H1 (cell line): Measurements from ENCODE around the gene KRTAP21-3. TPM values are rescaled to one million over a fixed set of nuclear protein-coding genes. Genes with fewer than 3 reads are reported as not detected.

ENCODE experiments used
- CTCF ChIA-PET: fragments of 300-600 bp; sonication (Branson Sonifier 250); formaldehyde crosslinking; loops from one replicate; lab custom pipeline; 2021; ENCODE audit not compliant: partially characterized antibody; lab: Charles Lee
- POLR2A ChIA-PET: fragments of 300-600 bp; sonication (Branson Sonifier 250); formaldehyde crosslinking; loops from one replicate; lab custom pipeline; 2021; ENCODE audit warnings: inconsistent platforms; ENCODE audit not compliant: partially characterized antibody; lab: Charles Lee
- DNase-seq, 2 experiments: peaks; one replicate each; pipeline versions ENCODE4 v3.0.0 to v3.0.0-alpha.2; 2010 to 2022; ENCODE audit warnings: low spot score in 2 of 2, low read depth in 1 of 2, mixed read lengths in 1 of 2
- FAIRE-seq: peaks from 2 replicates; lab custom pipeline; 2011; peaks lifted over from hg19 to GRCh38; lab: Jason Lieb, UNC
- H2AFZ ChIP-seq: 2 replicates; pipeline ENCODE4 v1.8.1; 2012; ENCODE audit warnings: low read length, inconsistent platforms
- H2AK5ac ChIP-seq: 2 replicates; pipeline ENCODE4 v1.6.1; 2013; ENCODE audit warnings: low read depth, low read length
- H2BK120ac ChIP-seq: replicated peaks from 2 replicates; pipeline ENCODE3; 2013; ENCODE audit warnings: low read depth, low read length, inconsistent platforms
- H2BK12ac ChIP-seq: 2 replicates; pipeline ENCODE4 v1.6.1; 2013; ENCODE audit warnings: low read depth, low read length
- H2BK15ac ChIP-seq: 2 replicates; pipeline ENCODE4 v1.6.1; 2013; ENCODE audit warnings: low read length
- H2BK20ac ChIP-seq: 2 replicates; pipeline ENCODE4 v1.6.1; 2013; ENCODE audit warnings: low read length
- H2BK5ac ChIP-seq: 2 replicates; pipeline ENCODE4 v1.6.1; 2013; ENCODE audit warnings: low read depth, low read length
- H3K14ac ChIP-seq: 2 replicates; pipeline ENCODE4 v1.6.1; 2013; ENCODE audit warnings: inconsistent platforms; ENCODE audit not compliant: insufficient read length
- H3K18ac ChIP-seq: 2 replicates; pipeline ENCODE4 v1.6.1; 2013; ENCODE audit warnings: low read length; ENCODE audit errors: extremely low read depth
- H3K23ac ChIP-seq: 2 replicates; pipeline ENCODE4 v1.6.1; 2013; ENCODE audit warnings: inconsistent platforms; ENCODE audit not compliant: insufficient read length
- H3K23me2 ChIP-seq: 2 replicates; pipeline ENCODE4 v1.6.1; 2013; ENCODE audit warnings: low read depth, low read length
- H3K27ac ChIP-seq: 2 replicates; pipeline ENCODE4 v1.6.1; 2011; ENCODE audit warnings: low read depth, low read length, inconsistent platforms
- H3K27me3 ChIP-seq, 4 experiments: replicated peaks in 1 of 4; 1 replicate in 1 of 4; 2 replicates in 3 of 4; pipeline versions ENCODE4 v1.6.1 to v1.8.1; 2011 to 2013; ENCODE audit warnings: low read length in 3 of 4, mild to moderate bottlenecking in 3 of 4, inconsistent platforms in 2 of 4, mixed read lengths in 2 of 4, moderate library complexity in 1 of 4; ENCODE audit not compliant: control insufficient read depth in 3 of 4, insufficient read depth in 3 of 4; ENCODE audit errors: extremely low read depth in 1 of 4
- H3K36me3 ChIP-seq, 4 experiments: 2 replicates each; pipeline versions ENCODE4 v1.6.1 to v1.8.1; 2011 to 2013; ENCODE audit warnings: mild to moderate bottlenecking in 4 of 4, low read length in 3 of 4, moderate library complexity in 2 of 4, control low read depth in 1 of 4, inconsistent platforms in 1 of 4; ENCODE audit not compliant: insufficient read depth in 4 of 4, control insufficient read depth in 2 of 4
- H3K4ac ChIP-seq: replicated peaks from 2 replicates; pipeline ENCODE3; 2013; ENCODE audit warnings: low read length, low read depth, mixed read lengths, inconsistent platforms; ENCODE audit not compliant: insufficient read length
- H3K4me1 ChIP-seq, 4 experiments: replicated peaks in 1 of 4; 1 replicate in 1 of 4; 2 replicates in 3 of 4; pipeline versions ENCODE4 v1.6.1 to v1.8.1; 2011 to 2013; ENCODE audit warnings: low read length in 3 of 4, inconsistent platforms in 2 of 4, mixed read lengths in 1 of 4; ENCODE audit not compliant: insufficient read depth in 4 of 4, control insufficient read depth in 3 of 4
- H3K4me2 ChIP-seq, 2 experiments: 2 replicates each; pipeline versions ENCODE4 v1.6.1 to v1.8.1; 2011 to 2013; ENCODE audit warnings: low read depth in 2 of 2, low read length in 2 of 2, control low read depth in 1 of 2, inconsistent platforms in 1 of 2, mild to moderate bottlenecking in 1 of 2; ENCODE audit not compliant: insufficient read depth in 1 of 2
- H3K4me3 ChIP-seq, 4 experiments: fragments of 200-600, 300-600 bp in 1 of 4; sonication (generic), shearing (Covaris generic), sonication (Bioruptor Twin) in 1 of 4; 2 replicates each; pipeline versions ENCODE4 v1.5.1 to v1.8.1; 2011 to 2016; ENCODE audit warnings: low read length in 4 of 4, low read depth in 3 of 4, control low read depth in 2 of 4, inconsistent platforms in 2 of 4, mild to moderate bottlenecking in 2 of 4, mixed read lengths in 1 of 4, moderate library complexity in 1 of 4; ENCODE audit not compliant: insufficient read depth in 2 of 4; ENCODE audit errors: extremely low read depth in 1 of 4
- H3K56ac ChIP-seq: replicated peaks from 2 replicates; pipeline ENCODE3; 2013; ENCODE audit warnings: low read depth, mild to moderate bottlenecking, mixed read lengths, low read length, inconsistent platforms; ENCODE audit not compliant: insufficient read length
- H3K79me1 ChIP-seq: 2 replicates; pipeline ENCODE4 v1.6.1; 2013; ENCODE audit warnings: low read depth, low read length, control low read depth
- H3K79me2 ChIP-seq, 2 experiments: 2 replicates each; pipeline versions ENCODE4 v1.6.1 to v1.8.1; 2012 to 2013; ENCODE audit warnings: low read length in 2 of 2, mild to moderate bottlenecking in 2 of 2, inconsistent platforms in 1 of 2; ENCODE audit not compliant: insufficient read depth in 2 of 2, control insufficient read depth in 1 of 2
- H3K9ac ChIP-seq, 4 experiments: replicated peaks in 1 of 4; 1 replicate in 1 of 4; 2 replicates in 3 of 4; pipeline versions ENCODE4 v1.6.1 to v1.8.1; 2011 to 2013; ENCODE audit warnings: low read depth in 3 of 4, low read length in 3 of 4, control low read depth in 2 of 4, mild to moderate bottlenecking in 2 of 4, moderate library complexity in 2 of 4, inconsistent platforms in 1 of 4; ENCODE audit errors: extremely low read depth in 1 of 4
- H3K9me3 ChIP-seq, 2 experiments: 2 replicates each; pipeline versions ENCODE4 v1.6.1 to v1.8.1; 2012 to 2013; ENCODE audit warnings: mild to moderate bottlenecking in 2 of 2, moderate library complexity in 2 of 2, control low read depth in 1 of 2, inconsistent platforms in 1 of 2, low read depth in 1 of 2, low read length in 1 of 2, mixed read lengths in 1 of 2; ENCODE audit not compliant: insufficient read depth in 2 of 2
- H4K20me1 ChIP-seq, 2 experiments: replicated peaks in 1 of 2; 2 replicates each; pipeline versions ENCODE3 to v1.8.1; 2011 to 2013; ENCODE audit warnings: inconsistent platforms in 2 of 2, low read length in 2 of 2, mild to moderate bottlenecking in 1 of 2; ENCODE audit not compliant: insufficient read depth in 2 of 2, control insufficient read depth in 1 of 2
- H4K5ac ChIP-seq: 2 replicates; pipeline ENCODE4 v1.6.1; 2013; ENCODE audit warnings: low read length, low read depth, mixed read lengths, inconsistent platforms; ENCODE audit not compliant: insufficient read length
- H4K8ac ChIP-seq: 2 replicates; pipeline ENCODE4 v1.8.0; 2013; ENCODE audit warnings: mild to moderate bottlenecking, moderate library complexity, low read length, inconsistent platforms; ENCODE audit not compliant: insufficient read depth; ENCODE audit errors: extremely low read depth
- H4K91ac ChIP-seq: replicated peaks from 2 replicates; pipeline ENCODE3; 2013; ENCODE audit warnings: low read length, mixed read lengths, inconsistent platforms; ENCODE audit not compliant: insufficient read length
- ASH2L ChIP-seq: fragments of 200-600, 300-600 bp; sonication (generic); IDR thresholded peaks from one replicate; pipeline ENCODE4 v1.7.1; 2017; ENCODE audit warnings: low read length
- BACH1 ChIP-seq: IDR thresholded peaks from 2 replicates; pipeline ENCODE4 v1.6.1; 2012; ENCODE audit warnings: low read length, improper control_type of control experiment
- BCL11A ChIP-seq, 2 experiments: IDR thresholded peaks; one replicate each; pipeline ENCODE4 v1.6.1; 2011; ENCODE audit warnings: low read depth in 2 of 2, low read length in 2 of 2, mild to moderate bottlenecking in 2 of 2
- CBX5 ChIP-seq: fragments of 300-800, 300-1000 bp; sonication (generic); IDR thresholded peaks from 2 replicates; pipeline ENCODE4 v1.7.1; 2016; ENCODE audit warnings: antibody characterized with exemption, low read length, low read depth
- CEBPB ChIP-seq: IDR thresholded peaks from 2 replicates; pipeline ENCODE4 v1.6.1; 2012; ENCODE audit warnings: low read depth, low read length
- CHD1 ChIP-seq: IDR thresholded peaks from 2 replicates; pipeline ENCODE4 v1.6.1; 2012; ENCODE audit warnings: low read depth, low read length, improper control_type of control experiment
- CHD2 ChIP-seq: IDR thresholded peaks from 2 replicates; pipeline ENCODE4 v1.6.1; 2012; ENCODE audit warnings: low read length, improper control_type of control experiment
- JUND ChIP-seq: IDR thresholded peaks from 2 replicates; pipeline ENCODE4 v1.6.1; 2011; ENCODE audit warnings: mild to moderate bottlenecking, improper control_type of control experiment, low read length
- NANOG ChIP-seq: IDR thresholded peaks from 2 replicates; pipeline ENCODE4 v1.6.1; 2011; ENCODE audit warnings: low read length, low read depth, mild to moderate bottlenecking, inconsistent platforms; ENCODE audit not compliant: insufficient read depth, poor library complexity, severe bottlenecking
- NRF1 ChIP-seq: IDR thresholded peaks from 2 replicates; pipeline ENCODE4 v1.6.1; 2011; ENCODE audit warnings: mild to moderate bottlenecking, low read depth, low read length, improper control_type of control experiment
- POLR2A ChIP-seq, 2 experiments: IDR thresholded peaks; 1 replicate in 1 of 2; 2 replicates in 1 of 2; pipeline ENCODE4 v1.6.1; 2011; ENCODE audit warnings: low read depth in 2 of 2, low read length in 2 of 2, mild to moderate bottlenecking in 2 of 2; ENCODE audit errors: control extremely low read depth in 1 of 2
- RAD21 ChIP-seq, 2 experiments: IDR thresholded peaks in 1 of 2; conservative IDR thresholded peaks in 1 of 2; 2 replicates each; pipeline ENCODE4 v1.6.1; 2011; ENCODE audit warnings: low read depth in 2 of 2, low read length in 2 of 2, improper control_type of control experiment in 1 of 2, inconsistent platforms in 1 of 2, mild to moderate bottlenecking in 1 of 2, moderate library complexity in 1 of 2
- SP4 ChIP-seq: IDR thresholded peaks from 2 replicates; pipeline ENCODE4 v1.6.1; 2012; ENCODE audit warnings: low read length, inconsistent platforms
- TAF1 ChIP-seq: IDR thresholded peaks from 2 replicates; pipeline ENCODE4 v1.6.1; 2011; ENCODE audit warnings: mild to moderate bottlenecking, low read depth, low read length
- WGBS, 2 experiments: shearing (Covaris generic) in 1 of 2; methylation state at CpG; one replicate each; pipeline versions ENCODE4 v1.1.6 to v1.1.7; 2013 to 2015; ENCODE audit warnings: low lambda C conversion rate in 2 of 2, mixed read lengths in 2 of 2, inconsistent platforms in 1 of 2, low coverage in 1 of 2, missing lambda C conversion rate in 1 of 2; ENCODE audit not compliant: insufficient replicate concordance in 2 of 2, insufficient coverage in 1 of 2, insufficient read length in 1 of 2; ENCODE audit errors: extremely low coverage in 1 of 2, missing lambda C conversion rate in 1 of 2; 5-methylcytosine and 5-hydroxymethylcytosine counted together
- polyA plus RNA-seq, 7 experiments: library from polyadenylated mRNA; depleted of rRNA in 3 of 7; stranded (reverse) in 5 of 7; unstranded in 2 of 7; fragments of >200 nt in 5 of 7; fragments of 200-250 nt in 2 of 7; gene quantifications; 1 replicate in 5 of 7; 2 replicates in 1 of 7; 4 replicates in 1 of 7; pipeline versions ENCODE4 v1.2.1 to v1.2.3, GENCODE V29; 2011 to 2013; ENCODE audit warnings: missing spikeins in 2 of 7, mixed read lengths in 2 of 7
- total RNA-seq: library from RNA; stranded (reverse); fragmentation: NEBNext Ultra II Directional; extraction: Animal tissue kit (Norgen Biotek cat#: 25700); gene quantifications from 2 replicates; pipeline ENCODE4 v1.2.1, GENCODE V29; 2021
- TF ChIP-seq, protein P1 (sequence below): IDR thresholded peaks from 2 replicates; pipeline ENCODE4 v1.6.1; 2011; ENCODE audit warnings: low read depth, mild to moderate bottlenecking, low read length; ENCODE audit not compliant: insufficient read depth
- TF ChIP-seq, protein P2 (sequence below): IDR thresholded peaks from 2 replicates; pipeline ENCODE4 v1.6.1; 2012; ENCODE audit warnings: inconsistent platforms

Gene KRTAP21-3
- total and polyA plus RNA-seq, 2 of the 8 experiments (the other 6 are each of a cell fraction or from before 2014, with no cell fraction given), result not detected

DNA sequence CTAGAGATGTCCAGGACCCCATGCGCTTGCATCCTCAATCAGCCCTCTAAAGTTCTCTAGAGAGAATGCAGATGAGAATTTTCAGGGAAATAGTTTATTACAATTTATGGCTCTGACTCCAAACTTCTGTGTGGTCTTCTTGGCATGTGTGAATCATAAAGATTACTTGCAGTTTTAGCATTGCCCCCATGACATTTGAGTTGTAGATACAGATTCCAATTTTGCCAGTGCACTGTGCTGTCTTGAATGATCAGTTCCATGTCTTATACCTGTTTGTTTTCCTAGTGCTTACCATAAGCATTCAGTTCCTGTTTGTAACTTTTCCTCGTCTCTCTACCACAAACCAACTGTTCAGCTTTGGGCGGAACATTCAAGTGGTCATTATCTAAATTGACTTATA, 4.8 kb downstream of the KRTAP21-3 start:
- no peak overlapping the region for H4K8ac ChIP-seq
- no peak overlapping the region for H2BK5ac ChIP-seq
- H3K9me3 ChIP-seq, result no peaks in the 10 kb centered on the region; a peak in 1 of 4 replicates
- H3K36me3 ChIP-seq, result no peaks in the 10 kb centered on the region
- H3K27ac ChIP-seq, result no peak overlapping the region
- CTCF ChIA-PET, result no interaction called here
- H4K5ac ChIP-seq, result no peak overlapping the region
- H2BK12ac ChIP-seq, result no peak overlapping the region
- WGBS, 2 experiments, result 93% methylated on average over 3 of the region's 3 CpGs; no CpG with 5 or more reads in 1 of the 2 experiments
- no peaks in the 10 kb centered on the region for H3K79me1 ChIP-seq
- no peak overlapping the region for H2BK20ac ChIP-seq
- H3K79me2 ChIP-seq, result no peaks in the 10 kb centered on the region
- H3K23me2 ChIP-seq, result no peaks in the 10 kb centered on the region
- no peak overlapping the region for H3K14ac ChIP-seq
- H4K20me1 ChIP-seq, result no peaks in the 10 kb centered on the region
- no peaks in the 10 kb centered on the region for H3K27me3 ChIP-seq
- POLR2A ChIA-PET, result no interaction called here
- H3K4me2 ChIP-seq, result no peak overlapping the region
- H3K18ac ChIP-seq, result no peak overlapping the region
- no peaks in the 10 kb centered on the region for H3K4me1 ChIP-seq
- H3K9ac ChIP-seq, result no peak overlapping the region
- H4K91ac ChIP-seq, result no peak overlapping the region
- no peak overlapping the region for H3K4ac ChIP-seq
- H3K56ac ChIP-seq, result no peak overlapping the region
- no peak overlapping the region for H3K4me3 ChIP-seq
- H2BK15ac ChIP-seq, result no peak overlapping the region
- FAIRE-seq (no peak), DNase-seq (no peak)
- H2AK5ac ChIP-seq, result no peak overlapping the region
- H3K23ac ChIP-seq, result no peak overlapping the region
- no peak overlapping the region for H2BK120ac ChIP-seq
- H2AFZ ChIP-seq, result no peak overlapping the region
- TF ChIP-seq SP4, result no peak
- no peak for TF ChIP-seq CHD2
- no peak for TF ChIP-seq JUND
- TF ChIP-seq CHD1, result no peak
- no peak for TF ChIP-seq TAF1
- no peak for TF ChIP-seq CBX5
- no peak for TF ChIP-seq BACH1
- no peak for TF ChIP-seq CEBPB
- TF ChIP-seq, protein P1, sequence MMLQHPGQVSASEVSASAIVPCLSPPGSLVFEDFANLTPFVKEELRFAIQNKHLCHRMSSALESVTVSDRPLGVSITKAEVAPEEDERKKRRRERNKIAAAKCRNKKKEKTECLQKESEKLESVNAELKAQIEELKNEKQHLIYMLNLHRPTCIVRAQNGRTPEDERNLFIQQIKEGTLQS, result no peak
- TF ChIP-seq, protein P2, sequence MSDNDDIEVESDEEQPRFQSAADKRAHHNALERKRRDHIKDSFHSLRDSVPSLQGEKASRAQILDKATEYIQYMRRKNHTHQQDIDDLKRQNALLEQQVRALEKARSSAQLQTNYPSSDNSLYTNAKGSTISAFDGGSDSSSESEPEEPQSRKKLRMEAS, result no peak
- no peak for TF ChIP-seq POLR2A (IDR thresholded peaks at IDR 0.05; ENCODE audit: control extremely low read depth in 1 of 2, low read depth in 2 of 2, low read length in 2 of 2)
- no peak for TF ChIP-seq RAD21 (IDR thresholded peaks at IDR 0.05 in 1 of 2, conservative IDR thresholded peaks at IDR 0.05 in 1 of 2; ENCODE audit: low read depth in 2 of 2, low read length in 2 of 2)
- no peak for TF ChIP-seq NANOG
- no peak for TF ChIP-seq ASH2L
- TF ChIP-seq BCL11A (IDR thresholded peaks at IDR 0.05; ENCODE audit: low read depth in 2 of 2, low read length in 2 of 2), result no peak
- TF ChIP-seq NRF1, result no peak
